ENCODE data around the gene BTBD9.

Gene BTBD9

GRCh38 chr6:38484656-38485055 is 155.1 kb downstream of the BTBD9 start:
- TF ChIP-seq ARNTL (CRISPR knock-in tag; IDR thresholded peaks at IDR 0.05; ENCODE audit: borderline replicate concordance, low read depth) (no peak), GLIS3 (CRISPR knock-in tag; IDR thresholded peaks at IDR 0.05) (no peak), ZFP30 (CRISPR knock-in tag; IDR thresholded peaks at IDR 0.05) (no peak), ZNF70 (CRISPR knock-in tag; IDR thresholded peaks at IDR 0.05) (no peak), TSHZ2 (CRISPR knock-in tag; IDR thresholded peaks at IDR 0.05) (no peak), ZFP3 (CRISPR knock-in tag; IDR thresholded peaks at IDR 0.05) (no peak), POU6F1 (CRISPR knock-in tag; IDR thresholded peaks at IDR 0.05; ENCODE audit: borderline replicate concordance, low read depth) (no peak), ZNF8 (CRISPR knock-in tag; IDR thresholded peaks at IDR 0.05) (no peak)
- ATAC-seq = no peak

GRCh38 chr6:38483526-38483925 is 156.2 kb downstream of the BTBD9 start:
- no peak for ATAC-seq
- TF ChIP-seq ZNF565 (CRISPR knock-in tag; conservative IDR thresholded peaks at IDR 0.05; ENCODE audit: low read depth) (no peak), ZNF8 (CRISPR knock-in tag; IDR thresholded peaks at IDR 0.05) (no peak), OSR1 (CRISPR knock-in tag; IDR thresholded peaks at IDR 0.05) (no peak), ARNTL (CRISPR knock-in tag; IDR thresholded peaks at IDR 0.05; ENCODE audit: borderline replicate concordance, low read depth) (no peak), RARB (CRISPR knock-in tag; IDR thresholded peaks at IDR 0.05) (no peak), POU6F1 (CRISPR knock-in tag; IDR thresholded peaks at IDR 0.05; ENCODE audit: borderline replicate concordance, low read depth) (no peak), CSDC2 (CRISPR knock-in tag; IDR thresholded peaks at IDR 0.05) (no peak), BACH2 (CRISPR knock-in tag; IDR thresholded peaks at IDR 0.05; ENCODE audit: borderline replicate concordance) (no peak), GLIS3 (CRISPR knock-in tag; IDR thresholded peaks at IDR 0.05) (no peak), ESRRG (CRISPR knock-in tag; IDR thresholded peaks at IDR 0.05) (no peak)

- peak; percentile 88 for ATAC-seq
- no peak for TF ChIP-seq SNAI2 (CRISPR knock-in tag; IDR thresholded peaks at IDR 0.05)
- no peak for TF ChIP-seq ZNF565 (CRISPR knock-in tag; conservative IDR thresholded peaks at IDR 0.05; ENCODE audit: low read depth)
- TF ChIP-seq ISL1 (CRISPR knock-in tag; IDR thresholded peaks at IDR 0.05) = 0 out of 2 replicates have a peak, but pooled peaks have one; percentile 10
- TF ChIP-seq ZNF8 (CRISPR knock-in tag; IDR thresholded peaks at IDR 0.05) = no peak
- TF ChIP-seq RARB (CRISPR knock-in tag; IDR thresholded peaks at IDR 0.05) = no peak
- no peak for TF ChIP-seq OSR1 (CRISPR knock-in tag; IDR thresholded peaks at IDR 0.05)
- TF ChIP-seq ZNF70 (CRISPR knock-in tag; IDR thresholded peaks at IDR 0.05) = no peak
- TF ChIP-seq BACH2 (CRISPR knock-in tag; IDR thresholded peaks at IDR 0.05; ENCODE audit: borderline replicate concordance) = no peak
- TF ChIP-seq TCF4 (CRISPR knock-in tag; IDR thresholded peaks at IDR 0.05; ENCODE audit: borderline replicate concordance) = peak; percentile 23; the same call in 1 of the 2 replicates
- TF ChIP-seq GLIS3 (CRISPR knock-in tag; IDR thresholded peaks at IDR 0.05) = no peak
- no peak for TF ChIP-seq PATZ1 (CRISPR knock-in tag; IDR thresholded peaks at IDR 0.05; ENCODE audit: borderline replicate concordance)
- 0 out of 2 replicates have a peak, but pooled peaks have one; percentile 17 for TF ChIP-seq ZFP3 (CRISPR knock-in tag; IDR thresholded peaks at IDR 0.05)
- TF ChIP-seq ZC3H10 (CRISPR knock-in tag; IDR thresholded peaks at IDR 0.05) = no peak
- TF ChIP-seq CREB5 (CRISPR knock-in tag; IDR thresholded peaks at IDR 0.05; ENCODE audit: low read depth) = no peak
- TF ChIP-seq POU6F1 (CRISPR knock-in tag; IDR thresholded peaks at IDR 0.05; ENCODE audit: borderline replicate concordance, low read depth) = no peak
Observed at GRCh38 chr6:38482466-38482865, 157.3 kb downstream of the BTBD9 start.
